GM12801 (cell line): ENCODE measurements around the gene NSD2.

Experiments used
- TF ChIP-seq, protein P1 (sequence below): IDR thresholded peaks from one replicate; pipeline ENCODE4 v1.5.1; 2011; ENCODE audit warnings: control low read depth; ENCODE audit not compliant: insufficient read length; ENCODE audit errors: extremely low read depth

Gene NSD2

GRCh38 chr4:1836650-1837049 is 34.5 kb upstream of the NSD2 start:
- TF ChIP-seq, protein P1, sequence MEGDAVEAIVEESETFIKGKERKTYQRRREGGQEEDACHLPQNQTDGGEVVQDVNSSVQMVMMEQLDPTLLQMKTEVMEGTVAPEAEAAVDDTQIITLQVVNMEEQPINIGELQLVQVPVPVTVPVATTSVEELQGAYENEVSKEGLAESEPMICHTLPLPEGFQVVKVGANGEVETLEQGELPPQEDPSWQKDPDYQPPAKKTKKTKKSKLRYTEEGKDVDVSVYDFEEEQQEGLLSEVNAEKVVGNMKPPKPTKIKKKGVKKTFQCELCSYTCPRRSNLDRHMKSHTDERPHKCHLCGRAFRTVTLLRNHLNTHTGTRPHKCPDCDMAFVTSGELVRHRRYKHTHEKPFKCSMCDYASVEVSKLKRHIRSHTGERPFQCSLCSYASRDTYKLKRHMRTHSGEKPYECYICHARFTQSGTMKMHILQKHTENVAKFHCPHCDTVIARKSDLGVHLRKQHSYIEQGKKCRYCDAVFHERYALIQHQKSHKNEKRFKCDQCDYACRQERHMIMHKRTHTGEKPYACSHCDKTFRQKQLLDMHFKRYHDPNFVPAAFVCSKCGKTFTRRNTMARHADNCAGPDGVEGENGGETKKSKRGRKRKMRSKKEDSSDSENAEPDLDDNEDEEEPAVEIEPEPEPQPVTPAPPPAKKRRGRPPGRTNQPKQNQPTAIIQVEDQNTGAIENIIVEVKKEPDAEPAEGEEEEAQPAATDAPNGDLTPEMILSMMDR: no peak

- TF ChIP-seq, protein P1: no peak
Measured at GRCh38 chr4:1837069-1837468, 34.1 kb upstream of the NSD2 start.

DNA sequence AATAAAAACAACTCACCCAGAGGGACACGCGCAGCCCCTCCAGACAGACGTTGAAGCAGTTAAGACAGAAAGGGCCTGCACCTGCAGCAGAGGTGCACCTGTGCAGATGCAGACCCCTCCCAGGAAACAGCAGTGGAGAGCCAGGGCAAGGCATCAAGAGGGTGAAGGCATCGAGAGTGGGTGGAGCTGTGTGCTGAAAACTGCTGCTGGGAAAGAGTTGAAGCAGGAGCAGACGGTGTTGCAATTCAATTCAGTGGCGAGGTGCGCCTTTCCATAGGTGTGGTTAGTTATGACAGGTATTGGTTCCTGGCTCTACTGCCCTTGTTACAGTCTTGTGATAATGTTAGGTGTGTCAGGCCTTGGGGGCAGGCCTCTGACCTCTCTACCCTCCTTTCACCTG is 31.9 kb upstream of the NSD2 start:
- TF ChIP-seq, protein P1: no peak

DNA sequence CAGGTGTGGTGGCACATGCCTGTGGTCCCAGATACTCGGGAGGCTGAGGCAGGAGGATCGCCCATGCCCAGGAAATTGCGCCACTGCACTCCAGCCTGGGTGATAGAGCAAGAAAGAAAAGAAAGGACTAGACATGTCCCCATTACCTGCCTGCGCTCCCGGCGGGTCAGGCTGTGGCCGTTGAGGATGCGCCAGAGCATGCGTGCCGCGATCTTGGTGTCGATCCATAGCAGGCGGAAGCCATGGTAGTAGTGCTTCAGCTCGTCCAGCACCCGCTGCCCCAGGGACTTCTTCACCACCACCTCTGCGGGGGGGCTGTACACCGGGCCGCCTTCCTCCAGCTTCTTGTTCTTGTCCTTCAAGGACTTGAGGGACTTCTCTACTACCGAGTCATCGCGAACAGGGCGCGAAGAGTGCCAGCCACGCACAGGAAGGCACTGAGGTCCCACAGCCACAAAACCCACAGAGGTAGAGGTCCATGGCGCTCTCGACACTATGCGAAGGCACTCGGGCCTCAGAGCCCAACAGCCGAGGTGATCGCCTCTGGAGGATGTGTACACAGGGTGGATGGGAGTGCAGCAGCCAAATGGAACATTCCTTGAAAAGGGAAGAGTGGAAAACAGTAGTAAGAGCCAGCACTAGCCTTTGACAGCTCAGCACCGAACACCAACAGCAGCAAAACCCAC is 29.8 kb upstream of the NSD2 start:
- TF ChIP-seq, protein P1: no peak

GRCh38 chr4:1841887-1842210 is 29.3 kb upstream of the NSD2 start:
- TF ChIP-seq, protein P1: no peak

DNA sequence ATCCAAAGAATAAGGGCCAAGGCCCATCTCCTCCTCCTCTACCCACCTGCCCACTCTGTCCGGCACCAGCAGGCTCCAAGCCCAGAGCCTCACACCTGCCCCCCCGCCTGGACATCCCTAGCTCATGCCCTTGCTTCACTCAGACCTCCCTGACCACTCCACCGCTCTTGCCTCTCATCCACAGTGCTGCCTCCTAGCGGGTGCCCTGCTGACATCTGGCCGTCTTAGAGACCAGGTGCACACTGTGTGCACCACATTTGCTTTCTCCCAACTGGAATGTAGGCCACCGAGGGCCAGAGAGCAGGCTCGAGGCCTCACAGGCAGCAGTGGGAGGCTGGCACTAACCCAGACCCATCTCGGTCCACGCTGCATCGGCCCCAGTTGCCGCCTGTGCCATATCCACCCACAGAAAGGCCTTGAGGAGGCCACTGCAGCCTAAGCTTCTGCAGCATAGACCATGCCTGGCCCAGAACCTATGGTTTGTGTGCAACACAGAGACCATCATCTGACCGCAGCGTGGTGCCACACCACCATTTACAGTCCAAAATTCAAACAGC is 28.8 kb upstream of the NSD2 start:
- TF ChIP-seq, protein P1: no peak

- TF ChIP-seq, protein P1: no peak
Measured at GRCh38 chr4:1842993-1843448, 28.2 kb upstream of the NSD2 start.

DNA sequence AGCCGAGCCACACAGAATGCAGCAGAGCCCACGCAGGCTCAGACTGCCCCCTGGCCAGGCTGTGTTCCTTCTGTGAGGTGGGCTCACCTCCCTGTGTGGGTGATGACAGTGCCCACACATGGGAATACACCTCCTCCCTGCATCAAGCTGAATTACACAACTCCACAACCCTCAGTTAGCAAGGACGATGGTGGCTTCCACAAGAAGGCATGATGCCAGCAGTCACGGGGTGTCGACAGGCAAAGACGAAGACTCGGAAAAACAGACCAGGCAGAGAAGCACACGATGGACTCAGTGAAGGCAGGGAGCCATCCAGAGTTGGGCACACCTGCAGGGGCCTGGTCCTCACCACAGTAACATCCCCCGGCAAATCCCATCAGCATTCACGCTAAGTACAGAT is 27.3 kb upstream of the NSD2 start:
- TF ChIP-seq, protein P1: no peak
